T1000 (cell line): Measurements from ENCODE around the gene PLCB4.

Experiments used
- DNase-seq: peaks from one replicate; lab custom pipeline; 2025; ENCODE audit warnings: mixed read lengths; lab: John Stamatoyannopoulos, UW

PLCB4 gene

DNA sequence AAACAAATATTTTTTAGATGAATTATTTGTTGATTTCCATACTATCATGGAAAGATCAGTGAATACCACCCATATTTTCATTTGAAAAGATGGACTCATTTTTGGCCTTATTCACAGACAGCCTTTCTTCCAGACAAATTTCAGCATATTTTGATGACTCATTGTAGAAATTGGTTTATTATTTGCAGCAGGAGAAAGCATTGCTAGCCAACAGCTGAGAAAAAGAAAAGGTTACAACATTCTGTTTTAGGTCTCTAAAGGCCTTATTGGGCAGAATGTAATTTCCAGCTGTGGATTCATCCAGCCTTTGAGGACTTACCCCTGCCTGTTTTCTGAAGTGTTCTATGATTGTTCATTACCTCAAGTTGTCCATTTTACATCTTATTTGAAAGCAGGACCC is 201.9 kb downstream of the PLCB4 start:
- DNase-seq = no peak

DNA sequence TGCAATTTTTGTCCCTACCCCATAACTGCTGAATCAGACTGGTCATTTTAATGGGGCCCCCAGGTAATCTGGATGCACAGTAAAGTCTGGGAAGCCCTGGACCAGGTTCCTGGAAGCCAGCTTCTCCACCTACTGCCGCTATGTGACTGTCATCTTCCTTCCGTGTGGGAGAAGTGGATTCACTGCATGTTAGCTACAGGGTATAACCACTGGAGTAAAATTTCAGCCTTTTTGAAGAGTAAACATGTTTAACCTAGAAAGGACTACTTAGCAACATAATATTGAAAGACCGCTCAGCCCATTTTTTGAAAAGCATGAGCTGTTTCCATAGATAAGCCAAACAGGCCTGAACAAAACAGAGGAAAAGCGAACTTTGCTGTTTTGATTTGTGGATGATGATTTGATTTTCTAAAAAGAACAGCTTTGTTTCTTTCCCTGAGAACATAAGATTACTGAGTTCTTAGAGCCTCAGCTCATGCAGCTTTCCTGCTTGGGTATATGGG is 208.1 kb downstream of the PLCB4 start:
- DNase-seq = no peak

- DNase-seq = no peak
These were observed 211.1 kb downstream of the PLCB4 start for GRCh38 chr20:9279918-9280401.

GRCh38 chr20:9280666-9281065 is 211.8 kb downstream of the PLCB4 start:
- DNase-seq = no peak

DNA sequence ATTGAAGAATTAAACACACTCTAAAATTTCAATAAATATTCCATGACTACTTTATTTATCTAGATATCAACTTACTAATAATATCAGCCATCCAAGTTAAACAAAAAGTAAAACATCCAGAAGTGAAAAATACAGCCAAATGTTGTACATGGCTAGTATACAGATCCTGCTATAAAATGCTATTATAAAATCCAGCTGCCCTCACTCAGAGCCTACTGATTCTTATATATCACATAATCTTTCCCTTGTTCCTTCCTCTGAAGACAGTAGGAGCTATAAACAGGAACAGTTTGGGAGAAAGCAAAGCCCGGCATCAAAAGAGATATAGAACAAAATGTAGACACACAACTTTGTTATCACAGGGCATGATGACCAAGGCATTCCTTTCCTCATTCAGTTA is 212.9 kb downstream of the PLCB4 start:
- no peak for DNase-seq

DNA sequence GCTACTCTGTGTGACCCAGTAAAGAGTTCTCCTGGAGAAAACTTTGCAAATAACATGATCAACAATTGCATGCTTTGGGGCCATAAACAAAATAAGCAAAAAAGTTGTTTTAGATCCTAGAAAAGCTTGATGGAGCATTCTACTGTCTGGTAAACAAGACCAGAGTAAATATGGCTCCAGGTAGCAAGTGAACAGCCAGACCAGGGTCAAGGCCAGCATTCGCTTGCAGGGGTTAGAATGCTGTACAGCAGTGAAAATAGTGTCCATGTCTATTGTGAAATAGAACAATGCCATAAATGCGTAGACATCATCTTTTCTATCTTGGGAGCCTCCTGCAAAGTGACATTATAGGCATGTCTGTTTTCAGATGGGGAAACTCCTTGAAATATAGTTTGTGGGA is 216.7 kb downstream of the PLCB4 start:
- DNase-seq = no peak

GRCh38 chr20:9286501-9287461 is 217.9 kb downstream of the PLCB4 start:
- DNase-seq = no peak

DNA sequence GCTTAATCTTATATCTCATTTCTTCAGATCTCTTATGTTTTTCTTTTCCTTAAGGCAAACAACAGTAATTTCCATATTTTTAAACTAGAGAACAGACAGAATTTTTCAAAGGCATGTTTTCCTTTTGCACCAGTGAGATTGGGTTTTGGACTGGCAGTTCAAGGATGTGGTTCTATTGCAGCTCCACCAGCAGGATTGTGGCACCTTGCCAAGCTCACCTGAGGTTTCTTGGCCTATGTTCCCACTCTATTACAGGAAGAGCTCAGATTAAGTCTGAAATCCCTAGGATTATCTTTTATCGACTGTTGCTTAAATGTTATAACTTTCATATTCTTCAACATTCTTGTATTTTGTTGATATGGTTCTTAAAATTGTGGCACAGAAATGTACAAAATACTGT is 218.9 kb downstream of the PLCB4 start:
- DNase-seq = no peak

- no peak for DNase-seq
These were observed 221.4 kb downstream of the PLCB4 start for GRCh38 chr20:9290331-9290730.

DNA sequence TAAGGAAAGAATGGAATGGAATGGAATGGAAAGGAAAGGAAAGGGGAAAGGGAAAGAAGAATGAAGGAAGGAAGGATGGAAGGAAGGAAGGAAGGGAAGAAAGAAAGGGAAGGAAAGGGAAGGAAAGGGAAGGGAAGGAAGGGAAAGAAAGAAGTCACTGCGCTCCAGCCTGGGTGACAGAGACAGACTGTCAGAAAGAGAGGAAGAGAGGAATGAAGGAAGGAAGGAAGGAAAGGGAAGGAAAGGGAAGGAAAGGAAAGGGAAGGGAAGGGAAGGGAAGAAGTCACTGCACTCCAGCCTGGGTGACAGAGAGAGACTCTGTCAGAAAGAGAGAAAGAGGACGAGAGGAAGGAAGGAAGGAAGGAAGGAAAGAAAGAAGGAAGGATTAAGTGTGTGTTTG is 224.3 kb downstream of the PLCB4 start:
- DNase-seq = no peak

- DNase-seq = no peak
These were observed 225.2 kb downstream of the PLCB4 start for GRCh38 chr20:9294041-9294440.

GRCh38 chr20:9298906-9299305 is 230.0 kb downstream of the PLCB4 start:
- no peak for DNase-seq

DNA sequence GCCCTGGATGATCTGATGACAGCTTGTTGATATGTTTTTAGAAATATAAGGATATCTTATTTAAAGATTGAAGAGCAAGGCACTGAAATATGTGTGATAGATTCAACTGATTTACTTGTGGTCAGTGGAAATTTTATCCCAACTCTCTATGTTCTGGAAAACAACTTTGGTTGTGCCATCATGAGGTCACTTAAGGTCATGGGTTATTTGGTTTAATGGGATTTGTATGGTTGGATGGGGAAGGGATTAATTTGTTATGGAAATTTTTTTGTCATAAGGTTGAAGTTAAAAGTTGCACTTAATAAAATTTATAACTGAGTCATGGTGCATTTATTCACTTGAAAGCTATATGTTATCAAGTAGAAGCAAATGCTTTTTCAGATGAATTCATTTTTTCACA is 231.2 kb downstream of the PLCB4 start:
- DNase-seq = no peak

GRCh38 chr20:9300534-9300933 is 231.6 kb downstream of the PLCB4 start:
- DNase-seq = no peak

DNA sequence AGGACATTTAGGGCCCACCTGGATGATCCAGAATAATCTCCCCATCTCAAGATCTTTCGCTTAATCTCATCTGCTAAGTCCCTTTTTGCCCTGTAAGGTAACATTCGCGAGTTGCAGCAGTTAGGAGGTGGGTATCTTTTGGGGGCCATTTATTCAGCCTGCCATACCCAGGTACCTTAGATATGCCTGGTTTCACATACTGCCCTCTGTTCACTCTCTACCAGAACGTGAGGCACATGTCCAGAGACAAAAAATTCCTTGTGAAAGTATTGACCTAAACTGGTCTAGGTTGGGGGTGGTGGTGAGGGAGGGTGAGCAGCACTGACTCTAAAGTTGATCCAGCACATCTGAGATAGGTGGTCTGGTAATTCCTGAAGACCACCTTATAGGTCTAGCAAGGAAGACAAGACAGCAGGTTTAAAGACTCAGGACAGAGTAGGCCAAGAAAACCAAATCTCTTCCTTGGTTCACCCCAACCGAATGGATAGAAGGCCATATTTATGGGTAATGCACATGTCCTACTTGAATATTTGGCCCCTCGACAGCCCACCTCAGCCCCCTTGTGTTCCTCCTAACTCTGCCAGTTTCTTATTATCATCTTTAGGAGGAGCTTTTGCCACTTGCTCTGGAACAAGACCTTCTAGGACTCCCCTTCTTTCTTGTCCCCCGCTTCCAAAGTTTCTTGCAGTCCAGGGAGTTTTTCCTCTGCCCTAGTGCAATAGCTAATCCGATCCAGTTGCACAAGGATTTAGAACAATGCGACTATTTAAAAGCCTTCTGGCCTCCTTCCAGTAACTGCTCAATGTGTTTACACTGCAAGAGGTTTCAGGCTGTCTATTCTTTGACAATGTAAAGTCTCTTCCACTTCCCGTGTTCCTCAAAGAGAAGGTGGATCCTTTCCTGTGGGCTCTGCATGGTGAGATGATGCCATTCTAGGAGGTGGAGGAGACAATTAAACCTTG is 232.5 kb downstream of the PLCB4 start:
- DNase-seq = no peak

GRCh38 chr20:9302091-9302462 is 233.2 kb downstream of the PLCB4 start:
- DNase-seq = no peak

DNA sequence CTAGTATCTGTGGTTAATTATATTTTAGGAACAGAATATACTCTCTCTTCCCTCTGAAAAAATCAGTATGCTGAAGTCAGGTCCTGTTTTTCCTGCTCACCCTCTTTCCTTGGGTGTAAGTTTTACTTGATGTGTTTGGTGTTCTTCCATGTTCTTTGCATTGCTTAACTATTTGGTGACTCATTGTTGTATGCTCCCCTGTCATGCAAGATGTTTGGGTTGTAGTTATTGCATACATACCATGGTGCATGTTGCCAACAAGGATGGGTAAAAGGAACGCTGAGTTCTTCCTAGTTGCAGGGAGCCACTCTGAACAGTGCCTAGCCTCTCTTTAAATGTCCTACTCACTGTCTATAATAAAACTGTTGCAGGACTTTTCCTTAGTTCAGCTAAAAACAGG is 237.6 kb downstream of the PLCB4 start:
- no peak for DNase-seq

- DNase-seq = no peak
These were observed 239.2 kb downstream of the PLCB4 start for GRCh38 chr20:9308056-9308455.

DNA sequence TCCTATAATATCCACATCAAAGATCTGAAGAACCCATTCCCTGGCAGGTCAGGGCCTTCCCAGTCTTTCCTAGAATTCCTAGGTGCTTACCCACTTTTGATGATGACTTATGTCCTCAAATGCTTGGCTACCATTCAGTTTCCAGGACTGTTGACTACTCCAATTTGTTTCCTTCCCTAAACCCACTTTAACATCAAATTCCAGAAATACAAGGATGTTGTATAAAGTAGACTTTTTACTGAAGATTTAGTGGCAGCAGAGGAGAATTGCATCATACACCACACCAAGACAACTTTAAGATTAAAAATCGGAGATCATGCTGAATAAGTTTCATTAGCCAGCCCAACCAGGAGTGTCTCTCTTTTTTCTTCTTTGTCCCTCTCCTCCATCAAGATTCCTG is 242.2 kb downstream of the PLCB4 start:
- DNase-seq = no peak

- DNase-seq = no peak
These were observed 250.9 kb downstream of the PLCB4 start for GRCh38 chr20:9319687-9320384.

DNA sequence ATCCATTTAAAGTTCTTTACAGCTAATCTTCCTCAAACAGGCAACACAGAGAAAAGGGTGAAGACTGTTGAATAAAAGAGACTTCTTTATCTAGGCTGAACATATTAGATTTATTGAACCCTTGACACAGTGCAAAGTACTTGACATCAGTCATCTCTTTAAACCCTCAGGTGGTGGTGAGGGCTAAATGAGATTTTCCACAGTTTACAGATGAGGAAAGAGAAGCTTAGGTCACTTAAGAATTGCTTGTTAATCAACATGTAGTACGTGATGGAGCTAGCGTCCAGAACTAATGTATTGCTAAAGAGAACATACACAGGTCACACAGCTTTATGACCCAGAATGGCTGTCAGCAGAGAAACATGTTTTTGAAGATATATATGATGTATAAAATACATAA is 252.1 kb downstream of the PLCB4 start:
- no peak for DNase-seq

- no peak for DNase-seq
These were observed 253.8 kb downstream of the PLCB4 start for GRCh38 chr20:9322661-9323060.
